HG03521 (cell line): ENCODE measurements around the gene PHF21B.

Experiments
- ATAC-seq: cut with Tn5 transposase; IDR thresholded peaks from one replicate; pipeline ENCODE4 v1.9.1; 2021; ENCODE audit warnings: mild to moderate bottlenecking, moderate library complexity; ENCODE audit not compliant: unreplicated experiment

PHF21B gene

GRCh38 chr22:45014654-45015053 is 4.8 kb upstream of the PHF21B start:
- no peak for ATAC-seq

GRCh38 chr22:45013138-45013537 is 3.3 kb upstream of the PHF21B start:
- no peak for ATAC-seq

- ATAC-seq: no peak
Observed at GRCh38 chr22:45010532-45010900, 711 bp upstream of the PHF21B start.

- no peak for ATAC-seq
Observed at GRCh38 chr22:45008751-45009605, 827 bp downstream of the PHF21B start.

- ATAC-seq: no peak
Observed at GRCh38 chr22:45008186-45008681, 1.6 kb downstream of the PHF21B start.

GRCh38 chr22:45007391-45008185 is 2.2 kb downstream of the PHF21B start:
- ATAC-seq: no peak

- no peak for ATAC-seq
Observed at GRCh38 chr22:45006964-45007390, 2.8 kb downstream of the PHF21B start.

GRCh38 chr22:45006111-45006963 is 3.5 kb downstream of the PHF21B start:
- ATAC-seq: no peak

- ATAC-seq: no peak
Observed at GRCh38 chr22:45001653-45002052, 8.2 kb downstream of the PHF21B start.

- no peak for ATAC-seq
Observed at GRCh38 chr22:45000330-45000729, 9.5 kb downstream of the PHF21B start.

GRCh38 chr22:44999687-45000086 is 10.1 kb downstream of the PHF21B start:
- ATAC-seq: no peak

GRCh38 chr22:44999231-44999630 is 10.6 kb downstream of the PHF21B start:
- no peak for ATAC-seq

- no peak for ATAC-seq
Observed at GRCh38 chr22:44998296-44998695, 11.5 kb downstream of the PHF21B start.

- ATAC-seq: no peak
Observed at GRCh38 chr22:44997060-44997459, 12.7 kb downstream of the PHF21B start.

- ATAC-seq: no peak
Observed at GRCh38 chr22:44996648-44997047, 13.2 kb downstream of the PHF21B start.

GRCh38 chr22:44996120-44996519 is 13.7 kb downstream of the PHF21B start:
- no peak for ATAC-seq

- ATAC-seq: no peak
Observed at GRCh38 chr22:44995715-44996114, 14.1 kb downstream of the PHF21B start.

- ATAC-seq: no peak
Observed at GRCh38 chr22:44995105-44995514, 14.7 kb downstream of the PHF21B start.

- ATAC-seq: no peak
Observed at GRCh38 chr22:44994399-44995104, 15.3 kb downstream of the PHF21B start.

GRCh38 chr22:44992166-44992565 is 17.6 kb downstream of the PHF21B start:
- ATAC-seq: no peak
